Thoracic aorta (tissue), 2 donors: ENCODE results near the gene GLUD1. TPM values are rescaled to one million over a fixed set of nuclear protein-coding genes. Genes with fewer than 3 reads are reported as not detected.
"Not testable (repeated sequence)": the region's sequence is repeated elsewhere in the genome, so short reads cannot be mapped to it uniquely, and the experiment has no call there.

Source experiments
- ATAC-seq: fragments of 150-250 bp; one replicate; pipeline ENCODE4 v1.8.0; 2017; ENCODE audit warnings: low read depth; ENCODE audit not compliant: insufficient number of reproducible peaks, low FRiP score
- DNase-seq: peaks from one replicate; pipeline ENCODE4 v3.0.0-alpha.2; 2020; ENCODE audit warnings: low spot score
- H3K27ac ChIP-seq, 2 donors: fragments of 200-600 bp; sonication (generic); 1 replicate in 1 of 2; 2 replicates in 1 of 2; pipeline ENCODE4 v1.5.1; 2016; ENCODE audit warnings: mild to moderate bottlenecking in 2 of 2, moderate library complexity in 2 of 2
- H3K27me3 ChIP-seq: fragments of 200-600 bp; sonication (generic); replicated peaks from 2 replicates; pipeline ENCODE4 v1.6.0; 2016; ENCODE audit warnings: mild to moderate bottlenecking; ENCODE audit not compliant: insufficient read depth
- H3K36me3 ChIP-seq: fragments of 200-600 bp; sonication (generic); one replicate; pipeline ENCODE4 v1.5.1; 2016
- H3K4me1 ChIP-seq, 2 donors: fragments of 200-600 bp; sonication (generic); 1 replicate in 1 of 2; 2 replicates in 1 of 2; pipeline versions ENCODE4 v1.5.1 to v1.6.0; 2016; ENCODE audit warnings: low read depth in 2 of 2, mild to moderate bottlenecking in 1 of 2; ENCODE audit not compliant: control insufficient read depth in 1 of 2
- H3K4me3 ChIP-seq: fragments of 200-600 bp; sonication (generic); 2 replicates; pipeline ENCODE4 v1.5.1; 2016; ENCODE audit warnings: mild to moderate bottlenecking
- H3K9me3 ChIP-seq: fragments of 200-600 bp; sonication (generic); 2 replicates; pipeline ENCODE4 v1.5.1; 2016
- total RNA-seq, 2 donors: library from RNA; depleted of rRNA; stranded (reverse); fragments of >200 nt; gene quantifications; one replicate each; pipeline versions ENCODE4 v1.1.0 to v1.2.3, GENCODE V29; 2016
- TF ChIP-seq, protein P1 (sequence below): fragments of 200-600 bp; sonication (generic); IDR thresholded peaks from one replicate; pipeline ENCODE4 v1.5.1; 2019; ENCODE audit warnings: antibody characterized with exemption

GLUD1 gene
- total RNA-seq, 2 donors from 2014 or later = 141 to 189 TPM

DNA sequence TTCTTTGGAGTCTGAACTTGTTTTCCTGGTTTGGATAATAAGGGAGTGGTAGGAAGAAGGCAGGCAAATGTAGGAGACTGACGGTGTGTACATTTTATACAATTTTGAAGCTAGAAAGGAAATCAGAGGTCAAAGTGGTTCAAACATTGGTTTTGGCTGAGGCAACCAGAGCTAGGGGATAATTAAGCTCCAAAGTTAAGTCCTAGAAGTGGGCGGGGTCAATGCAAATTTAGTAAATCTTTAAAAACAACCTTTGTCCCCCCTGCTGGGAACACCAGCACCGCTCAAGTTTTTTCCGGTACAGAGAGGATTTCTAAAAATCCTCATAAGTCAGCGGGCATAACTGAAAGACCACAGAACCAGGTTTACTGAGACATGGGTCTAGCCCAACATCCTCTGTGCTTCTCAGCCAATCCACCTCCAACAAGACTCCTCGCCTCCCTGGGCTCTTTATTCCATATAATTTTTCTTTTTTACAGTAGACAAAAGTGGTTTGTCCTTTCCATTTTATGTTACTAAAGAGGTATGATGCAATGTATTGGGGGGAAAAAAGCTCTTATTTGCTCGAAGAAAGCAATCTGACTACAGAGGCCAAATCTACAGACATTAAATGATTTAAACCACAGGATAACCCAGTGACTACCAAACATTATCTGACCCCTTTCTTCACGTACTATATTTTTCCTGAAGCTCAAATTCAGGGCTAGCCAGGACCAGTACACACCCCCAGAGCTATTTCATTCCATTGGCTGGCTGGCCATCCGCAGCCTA, 1.6 kb downstream of the GLUD1 start:
- Histone ChIP-seq H3K4me3 (peak overlapping the region; percentile 85), H3K9me3 (no peaks in the 10 kb centered on the region), H3K27ac (peak overlapping the region; percentile 94 to 98), H3K4me1 (peaks cover 14 to 32% of the 10 kb centered on the region in 2 donors), H3K36me3 (no peaks in the 10 kb centered on the region), H3K27me3 (no peaks in the 10 kb centered on the region)
- TF ChIP-seq, protein P1, sequence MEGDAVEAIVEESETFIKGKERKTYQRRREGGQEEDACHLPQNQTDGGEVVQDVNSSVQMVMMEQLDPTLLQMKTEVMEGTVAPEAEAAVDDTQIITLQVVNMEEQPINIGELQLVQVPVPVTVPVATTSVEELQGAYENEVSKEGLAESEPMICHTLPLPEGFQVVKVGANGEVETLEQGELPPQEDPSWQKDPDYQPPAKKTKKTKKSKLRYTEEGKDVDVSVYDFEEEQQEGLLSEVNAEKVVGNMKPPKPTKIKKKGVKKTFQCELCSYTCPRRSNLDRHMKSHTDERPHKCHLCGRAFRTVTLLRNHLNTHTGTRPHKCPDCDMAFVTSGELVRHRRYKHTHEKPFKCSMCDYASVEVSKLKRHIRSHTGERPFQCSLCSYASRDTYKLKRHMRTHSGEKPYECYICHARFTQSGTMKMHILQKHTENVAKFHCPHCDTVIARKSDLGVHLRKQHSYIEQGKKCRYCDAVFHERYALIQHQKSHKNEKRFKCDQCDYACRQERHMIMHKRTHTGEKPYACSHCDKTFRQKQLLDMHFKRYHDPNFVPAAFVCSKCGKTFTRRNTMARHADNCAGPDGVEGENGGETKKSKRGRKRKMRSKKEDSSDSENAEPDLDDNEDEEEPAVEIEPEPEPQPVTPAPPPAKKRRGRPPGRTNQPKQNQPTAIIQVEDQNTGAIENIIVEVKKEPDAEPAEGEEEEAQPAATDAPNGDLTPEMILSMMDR = no peak
- no peak for DNase-seq
- no peak for ATAC-seq

DNA sequence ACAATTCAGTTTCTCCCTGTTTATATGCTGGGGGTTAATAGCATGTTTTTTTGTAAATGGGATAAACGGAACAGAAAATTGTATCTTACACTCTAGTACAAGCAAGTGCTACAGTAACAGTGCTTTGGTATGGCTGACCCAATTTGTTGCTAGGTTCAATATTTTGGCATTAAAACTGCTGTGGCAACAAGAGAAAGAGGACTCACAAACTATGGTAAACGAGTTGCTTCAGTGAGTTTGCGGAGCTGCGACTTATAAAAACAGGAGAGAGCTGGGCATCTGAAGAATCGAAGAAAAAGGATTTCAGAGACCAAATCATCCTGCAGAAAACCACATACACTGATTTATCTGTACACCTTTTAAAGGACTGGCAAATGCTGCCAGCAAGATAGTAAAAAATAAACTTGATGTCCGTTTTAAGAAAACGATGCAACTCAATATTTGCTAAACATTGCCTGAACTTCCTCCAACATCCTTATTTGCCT, 2.2 kb downstream of the GLUD1 start:
- H3K27me3 ChIP-seq = no peaks in the 10 kb centered on the region
- peaks cover 18 to 32% of the 10 kb centered on the region in 2 donors for H3K4me1 ChIP-seq
- peak overlapping the region; percentile 94 to 98 for H3K27ac ChIP-seq
- no peaks in the 10 kb centered on the region for H3K9me3 ChIP-seq
- H3K4me3 ChIP-seq = peak overlapping the region; percentile 85
- ATAC-seq (no peak), DNase-seq (no peak)
- no peaks in the 10 kb centered on the region for H3K36me3 ChIP-seq
- TF ChIP-seq, protein P1 = no peak

DNA sequence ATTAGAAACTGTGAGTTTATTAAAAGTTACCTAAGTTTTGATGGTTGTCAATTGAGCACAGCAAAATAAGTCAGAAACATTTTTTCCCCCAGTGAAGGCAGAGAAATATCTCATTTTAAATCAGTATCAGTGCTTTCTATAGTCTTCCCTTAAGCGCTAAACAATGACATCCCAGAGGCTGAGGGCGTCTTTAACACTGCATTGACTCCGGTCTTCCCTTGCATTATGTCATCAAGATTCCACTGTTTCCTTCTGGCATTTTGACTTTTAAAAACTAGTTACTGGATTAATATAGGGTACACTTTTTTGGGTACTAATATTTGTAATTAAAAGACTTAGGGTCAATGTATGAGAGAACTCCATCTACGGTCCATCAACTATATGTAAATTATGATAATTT, 3.9 kb downstream of the GLUD1 start:
- no peak for DNase-seq
- no peak overlapping the region for H3K4me3 ChIP-seq
- no peaks in the 10 kb centered on the region for H3K27me3 ChIP-seq
- H3K9me3 ChIP-seq = no peaks in the 10 kb centered on the region
- no peaks in the 10 kb centered on the region for H3K36me3 ChIP-seq
- TF ChIP-seq, protein P1 = no peak
- no peak for ATAC-seq
- H3K4me1 ChIP-seq = peaks cover 19 to 25% of the 10 kb centered on the region in 2 donors
- no peak overlapping the region for H3K27ac ChIP-seq

DNA sequence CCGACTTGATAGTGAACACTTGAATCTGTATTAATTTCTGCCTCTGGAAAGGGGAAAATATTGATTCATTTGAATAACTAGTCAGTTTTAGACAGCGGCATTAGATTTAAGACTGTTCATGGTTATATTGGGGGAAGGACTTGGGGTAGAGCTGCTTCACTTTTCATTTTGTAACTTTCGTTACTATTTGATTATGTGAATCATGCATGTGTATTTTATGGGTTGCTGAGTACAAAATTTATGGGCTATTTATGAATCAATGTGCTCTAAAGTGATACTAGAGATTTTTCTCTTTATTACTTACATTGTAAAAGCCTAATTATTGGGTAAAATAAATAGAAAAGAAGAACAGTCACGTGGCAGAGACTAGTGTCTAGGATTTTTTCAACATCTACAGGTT, 4.9 kb downstream of the GLUD1 start:
- ATAC-seq (no peak), DNase-seq (no peak)
- Histone ChIP-seq H3K27me3 (no peaks in the 10 kb centered on the region), H3K36me3 (no peaks in the 10 kb centered on the region), H3K4me3 (no peak overlapping the region), H3K27ac (no peak overlapping the region), H3K9me3 (no peaks in the 10 kb centered on the region), H3K4me1 (peaks cover 30% of the 10 kb centered on the region in 2 donors)
- TF ChIP-seq, protein P1 = no peak

DNA sequence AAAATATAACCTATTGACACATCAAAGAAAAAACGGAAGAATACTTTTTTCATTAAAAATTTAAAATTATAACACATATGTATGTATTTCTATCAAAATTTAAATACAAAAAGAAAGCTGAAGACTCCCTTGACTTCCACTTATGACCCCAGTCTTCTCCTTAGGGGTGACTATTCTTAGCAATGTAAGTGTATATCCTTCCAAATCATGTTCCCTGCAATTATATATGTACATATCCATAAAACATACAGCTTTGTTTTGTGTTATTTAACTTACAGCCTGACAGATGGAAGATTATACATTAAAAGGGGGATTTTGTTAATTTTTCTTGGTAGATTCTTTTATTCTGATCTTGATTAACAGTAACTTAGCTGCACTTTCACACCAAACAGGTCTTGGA, 9.1 kb downstream of the GLUD1 start:
- Histone ChIP-seq H3K36me3 (no peaks in the 10 kb centered on the region), H3K27ac (peak overlapping the region in 1 of 2 donors; percentile 24), H3K4me1 (peaks cover 37 to 45% of the 10 kb centered on the region in 2 donors), H3K4me3 (no peak overlapping the region), H3K27me3 (no peaks in the 10 kb centered on the region), H3K9me3 (no peaks in the 10 kb centered on the region)
- ATAC-seq (no peak), DNase-seq (no peak)
- TF ChIP-seq, protein P1 = no peak

DNA sequence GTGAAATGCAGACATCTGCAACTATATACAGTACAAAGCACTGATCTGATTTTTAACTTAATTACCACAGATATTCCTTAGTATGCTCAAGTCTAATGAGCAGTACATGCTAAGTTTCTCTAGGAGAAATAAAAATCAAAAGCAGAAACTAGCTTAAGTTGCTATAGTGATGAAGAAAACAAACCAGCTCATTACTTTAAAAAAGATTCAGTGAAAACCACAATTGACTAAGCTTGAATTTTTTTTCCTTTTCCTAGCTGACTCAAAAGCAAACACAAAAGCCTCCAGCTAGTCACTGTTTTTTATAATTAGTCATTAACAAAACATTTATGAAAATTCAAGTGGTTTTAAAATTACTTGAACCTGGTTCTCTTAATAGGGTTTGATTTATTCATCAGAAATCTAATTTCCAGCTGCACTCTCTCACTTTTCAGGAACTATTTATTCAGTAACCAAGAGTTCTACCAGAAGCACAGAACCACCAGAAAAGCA, 10.3 kb downstream of the GLUD1 start:
- Histone ChIP-seq H3K4me3 (peak overlapping the region; percentile 1), H3K4me1 (peaks cover 34 to 36% of the 10 kb centered on the region in 2 donors), H3K27ac (peak overlapping the region; percentile 69)
- H3K9me3 ChIP-seq, H3K27me3 ChIP-seq, DNase-seq, H3K36me3 ChIP-seq: not testable (repeated sequence)
- ATAC-seq = peak; percentile 57

DNA sequence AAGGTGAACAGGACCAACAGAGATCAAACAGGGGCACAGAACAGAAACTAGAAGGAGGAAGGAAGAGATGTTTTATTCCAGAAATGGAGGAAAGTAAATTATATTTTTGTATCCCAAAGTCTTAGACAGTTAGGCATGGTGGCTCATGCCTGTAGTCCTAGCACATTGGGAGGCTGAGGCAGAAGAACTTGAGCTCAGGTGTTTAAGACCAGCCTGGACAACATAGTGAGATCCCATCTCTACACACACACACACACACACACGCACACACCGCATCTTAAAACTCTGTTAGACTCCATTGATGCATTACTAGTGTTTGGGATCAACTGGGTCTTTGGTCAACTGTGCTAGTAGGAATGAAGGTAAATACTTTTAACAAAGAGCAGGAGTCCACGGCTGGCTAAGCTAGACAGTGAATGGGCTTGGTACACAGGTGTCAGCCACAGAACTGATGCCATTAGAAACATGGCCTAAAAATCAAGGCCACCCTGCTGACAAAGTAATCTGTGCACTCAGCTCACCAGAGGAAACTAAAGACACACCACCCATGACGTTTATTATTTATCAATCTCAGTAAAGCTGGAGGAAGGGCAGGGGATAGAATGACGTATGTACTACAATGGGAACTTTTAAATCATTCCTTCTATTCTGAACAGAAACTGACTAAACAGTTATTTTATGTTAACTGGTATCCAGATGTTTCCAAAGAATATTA, 10.9 kb downstream of the GLUD1 start:
- not testable (repeated sequence) for H3K9me3 ChIP-seq, DNase-seq, H3K4me3 ChIP-seq, H3K27me3 ChIP-seq, H3K36me3 ChIP-seq
- peak; percentile 70 for ATAC-seq
- peak overlapping the region; percentile 69 for H3K27ac ChIP-seq
- H3K4me1 ChIP-seq = peaks cover 34 to 36% of the 10 kb centered on the region in 2 donors
